Hematopoietic multipotent progenitor cell treated with erythropoietin and hydrocortisone succinate and interleukin-3 and kit ligand, for 4 days (in vitro differentiated cells): ENCODE measurements around the gene AQP5.
"Not testable (repeated sequence)": the region's sequence is repeated elsewhere in the genome, so short reads cannot be mapped to it uniquely, and the experiment has no call there.

ENCODE experiments used
- DNase-seq: peaks from one replicate; pipeline ENCODE4 v3.0.0-alpha.2; 2015

AQP5 gene

DNA sequence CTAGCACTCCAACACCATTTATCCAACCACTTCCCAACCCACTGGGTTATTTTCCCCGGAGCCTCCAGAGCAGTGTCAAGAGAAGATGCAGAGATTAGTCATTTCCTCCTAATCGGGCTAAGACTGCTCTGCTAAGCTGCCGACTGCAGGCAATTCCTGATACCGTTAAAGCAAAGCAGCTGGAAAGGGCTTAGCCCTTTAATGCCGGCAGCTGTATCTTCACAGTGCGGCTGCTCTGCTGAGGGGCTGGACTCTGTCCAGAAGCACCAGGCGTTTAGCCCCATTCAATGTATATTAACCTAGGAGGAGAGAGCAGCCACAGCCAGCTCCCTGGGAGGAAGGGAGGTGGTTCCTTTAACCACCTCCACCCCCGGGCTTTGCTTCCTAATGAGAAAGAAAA is 22.2 kb downstream of the AQP5 start:
- peak; percentile 73 for DNase-seq

DNA sequence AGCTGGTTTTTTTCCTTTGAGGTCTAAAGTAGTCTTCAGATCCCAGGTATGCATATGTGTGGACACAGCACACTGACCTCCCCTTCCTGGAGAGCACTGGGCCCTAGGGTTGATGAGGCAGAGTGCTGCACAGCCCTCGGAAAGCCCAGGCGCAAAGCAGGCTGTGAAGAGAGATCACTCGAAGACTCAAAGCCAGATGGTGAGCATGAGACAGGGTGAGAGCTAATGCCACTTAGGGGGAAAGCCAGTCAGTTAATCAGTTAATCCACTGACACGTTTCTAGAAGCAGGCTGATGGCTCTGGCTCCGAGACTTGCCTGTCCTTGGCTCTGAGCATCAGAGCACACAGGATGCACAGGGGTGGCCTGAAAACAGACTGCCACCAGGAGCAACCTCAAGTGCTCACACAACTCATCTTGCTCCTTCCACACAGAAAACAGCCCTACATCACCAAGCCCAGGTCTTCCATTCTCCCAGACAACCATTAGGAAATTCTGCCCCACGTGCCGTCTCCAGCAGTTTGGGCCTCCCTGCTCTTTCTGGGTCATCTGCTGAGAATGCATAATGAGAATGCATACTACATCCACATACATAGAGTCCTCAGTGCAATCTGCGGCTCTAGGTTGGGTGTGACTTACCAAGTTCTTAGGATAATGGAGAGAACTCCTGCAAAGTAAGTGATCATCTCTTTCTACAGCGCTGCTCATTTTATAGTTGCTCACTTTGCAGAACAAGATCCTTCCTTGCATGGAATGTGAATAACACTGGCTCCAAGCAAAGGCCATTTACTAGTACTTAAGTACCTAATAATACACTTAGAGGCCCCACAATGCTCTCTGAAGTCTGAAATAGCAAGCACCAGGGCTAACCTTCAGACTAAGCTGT is 23.0 kb downstream of the AQP5 start:
- no peak for DNase-seq

DNA sequence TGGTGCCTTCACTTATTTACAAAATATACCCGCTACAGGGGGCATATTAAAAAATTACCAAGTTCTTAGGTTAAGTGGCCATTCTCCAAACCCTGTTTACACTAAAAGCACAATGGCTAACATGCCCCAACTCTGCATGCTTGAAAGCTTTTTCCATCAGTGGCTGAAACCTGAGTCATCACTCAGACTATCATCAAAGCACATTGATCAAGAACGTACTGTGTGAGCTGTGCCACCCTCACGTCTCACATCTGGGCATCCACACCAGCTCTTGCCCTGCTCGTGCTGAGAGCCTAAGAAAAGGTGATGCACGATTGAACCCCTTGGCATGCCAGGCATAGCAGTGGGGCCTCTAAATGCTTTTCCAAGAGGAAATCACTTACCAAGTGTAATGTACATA is 24.3 kb downstream of the AQP5 start:
- no peak for DNase-seq

DNA sequence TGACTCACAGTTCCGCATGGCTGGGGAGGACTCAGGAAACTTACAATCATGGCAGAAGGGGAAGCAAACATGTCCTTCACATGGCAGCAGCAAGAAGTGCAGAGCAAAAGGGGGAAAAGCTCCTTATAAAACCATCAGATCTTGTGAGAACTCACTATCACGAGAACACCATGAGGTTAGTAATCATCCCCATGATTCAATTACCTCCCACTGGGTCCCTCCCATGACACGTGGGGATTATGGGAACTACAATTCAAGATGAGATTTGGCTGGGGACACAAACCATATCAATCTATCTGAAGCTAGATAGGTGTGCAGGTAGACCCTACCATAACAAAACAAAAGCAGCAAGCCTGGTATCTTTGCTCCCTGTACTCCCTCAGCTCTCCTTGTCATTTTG is 24.8 kb downstream of the AQP5 start:
- DNase-seq = not testable (repeated sequence)

DNA sequence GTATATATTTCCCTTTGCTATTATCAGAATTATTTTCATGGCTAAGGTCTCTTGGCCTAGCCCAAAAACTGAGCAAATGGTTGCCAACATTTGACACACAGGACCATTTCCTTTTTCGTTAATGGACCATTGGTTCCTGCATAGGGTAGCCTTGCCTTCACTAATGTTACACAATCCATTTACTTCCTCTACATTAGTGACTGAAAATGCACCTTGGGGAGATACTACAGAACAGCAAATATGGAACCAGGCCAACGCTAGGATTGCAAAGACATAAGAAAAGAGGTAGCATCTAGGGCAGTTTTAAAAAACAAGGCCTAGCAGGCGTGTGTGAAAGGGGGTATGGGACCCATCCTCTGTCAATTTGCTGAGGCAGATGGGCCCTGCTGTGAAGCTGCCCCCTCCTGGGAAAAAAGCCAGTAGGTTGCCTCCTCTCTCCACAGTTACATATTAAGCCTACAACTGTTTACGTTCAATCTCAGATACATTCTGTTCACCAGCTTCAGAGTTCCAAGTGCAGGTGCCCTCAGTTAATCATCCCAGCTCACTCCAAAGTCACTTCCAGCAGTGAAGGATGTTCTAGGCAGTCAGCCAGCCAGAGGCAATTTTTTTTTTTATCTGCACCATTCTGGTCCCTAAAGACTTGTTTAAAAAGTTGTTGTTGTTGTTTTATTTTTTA is 26.1 kb downstream of the AQP5 start:
- DNase-seq = peak; percentile 53

DNA sequence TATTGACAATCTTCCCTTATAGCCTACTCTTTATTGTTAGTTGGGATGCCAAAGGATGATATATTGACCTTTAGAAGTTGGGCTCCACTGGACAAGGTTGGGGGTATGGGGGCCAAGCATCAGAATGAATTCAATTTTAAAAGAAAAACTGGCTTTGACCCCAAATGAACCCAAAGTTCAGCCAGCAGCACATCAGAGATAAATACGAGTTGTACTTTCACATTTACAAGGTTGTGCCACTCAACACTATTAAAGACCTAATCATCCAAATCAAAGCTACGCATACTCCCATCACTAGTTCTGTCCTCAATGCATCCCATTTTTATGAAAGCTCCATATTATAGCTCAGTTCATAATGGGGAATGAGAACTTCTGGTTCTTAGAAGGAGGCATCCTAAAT is 27.7 kb downstream of the AQP5 start:
- not testable (repeated sequence) for DNase-seq

DNA sequence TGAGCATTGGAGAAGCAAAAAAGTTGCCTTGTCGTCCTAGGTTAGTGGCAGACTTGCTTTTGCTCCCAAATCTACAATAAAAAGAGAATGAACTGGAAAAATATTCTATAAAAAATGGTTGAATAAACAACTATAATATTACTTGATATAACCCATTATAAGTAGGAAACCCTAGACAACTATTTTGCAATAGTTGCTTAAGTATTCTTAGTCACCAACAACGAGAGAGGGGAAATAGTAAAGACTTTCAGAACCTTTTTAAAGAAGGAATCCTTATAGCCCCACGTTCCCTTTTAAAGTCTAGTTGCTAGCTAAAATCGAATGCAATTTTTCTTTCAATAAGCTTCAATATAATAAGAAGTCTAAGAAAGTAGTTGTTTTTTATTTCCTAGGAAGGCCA is 28.6 kb downstream of the AQP5 start:
- no peak for DNase-seq

DNA sequence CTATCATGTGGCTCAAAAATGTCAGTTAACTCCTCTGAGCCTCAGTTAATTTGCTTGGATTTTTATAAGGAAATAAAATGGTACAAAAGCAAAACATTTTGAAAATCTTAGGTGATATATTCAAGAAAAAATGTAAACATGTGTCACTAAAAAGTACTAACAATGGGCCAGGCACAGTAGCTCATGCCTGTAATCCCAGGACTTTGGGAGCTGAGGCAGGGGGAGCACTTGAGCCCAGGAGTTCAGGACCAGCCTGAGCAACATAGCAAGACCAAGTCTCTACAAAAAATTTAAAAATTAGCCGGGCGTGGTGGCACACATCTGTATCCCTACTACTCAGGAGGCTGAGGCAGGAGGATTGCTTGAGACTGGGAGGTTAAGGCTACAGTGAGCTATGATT is 36.8 kb downstream of the AQP5 start:
- no peak for DNase-seq

DNA sequence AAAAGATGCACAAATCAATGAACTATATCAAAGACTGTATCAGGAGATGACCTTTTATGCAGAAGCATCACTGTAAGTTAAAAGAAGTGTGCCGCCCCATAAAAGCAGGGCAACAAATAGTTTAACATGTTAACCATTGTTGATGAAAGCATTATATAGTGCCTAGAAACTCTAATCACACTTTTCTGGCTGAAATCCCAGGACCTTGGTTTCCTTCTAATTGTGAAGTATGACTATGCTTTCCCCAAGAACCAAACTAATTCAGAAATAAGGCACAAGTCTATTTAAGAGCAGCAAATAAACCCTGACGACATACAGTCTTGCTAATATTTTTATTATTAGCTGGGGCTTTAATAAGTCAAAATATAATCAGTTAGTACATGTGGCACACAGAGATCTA is 41.9 kb downstream of the AQP5 start:
- DNase-seq = no peak

DNA sequence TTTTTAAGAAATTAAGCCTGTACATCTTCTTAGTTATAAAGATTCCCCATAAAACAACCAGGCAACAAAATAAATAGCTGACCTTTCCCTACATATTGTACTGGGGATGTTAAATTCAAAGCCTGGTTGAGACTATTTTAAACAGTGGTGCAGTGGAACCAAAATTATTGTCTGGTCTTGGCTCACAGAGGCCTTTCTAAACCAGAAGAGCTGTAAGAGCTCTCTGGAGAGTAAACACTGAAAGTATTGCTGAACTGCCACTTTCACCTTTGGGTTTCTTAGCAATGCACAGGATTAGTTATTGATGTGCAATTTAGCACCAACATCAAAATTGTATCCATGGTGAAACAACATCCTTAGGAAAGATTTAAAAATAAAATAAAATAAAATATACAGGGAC is 43.0 kb downstream of the AQP5 start:
- DNase-seq = no peak

DNA sequence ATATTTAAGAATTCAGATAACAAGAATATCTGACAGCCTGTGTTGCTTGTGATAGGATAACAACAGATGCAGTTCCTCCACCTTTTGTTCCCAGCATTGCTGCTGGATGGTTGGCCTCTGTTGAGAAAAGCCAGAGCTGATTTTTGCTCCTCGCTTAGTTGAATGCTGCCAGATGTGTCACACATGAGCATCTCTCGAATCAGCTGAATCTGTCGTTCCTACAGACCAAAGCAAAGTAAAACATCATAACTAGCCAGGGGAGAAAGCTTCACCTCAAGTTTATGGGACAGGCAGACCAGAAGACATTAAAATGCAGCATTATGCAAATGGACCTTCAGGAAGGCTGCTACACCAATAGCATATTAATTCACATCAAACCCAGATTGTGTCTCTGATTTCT is 43.5 kb downstream of the AQP5 start:
- no peak for DNase-seq

DNA sequence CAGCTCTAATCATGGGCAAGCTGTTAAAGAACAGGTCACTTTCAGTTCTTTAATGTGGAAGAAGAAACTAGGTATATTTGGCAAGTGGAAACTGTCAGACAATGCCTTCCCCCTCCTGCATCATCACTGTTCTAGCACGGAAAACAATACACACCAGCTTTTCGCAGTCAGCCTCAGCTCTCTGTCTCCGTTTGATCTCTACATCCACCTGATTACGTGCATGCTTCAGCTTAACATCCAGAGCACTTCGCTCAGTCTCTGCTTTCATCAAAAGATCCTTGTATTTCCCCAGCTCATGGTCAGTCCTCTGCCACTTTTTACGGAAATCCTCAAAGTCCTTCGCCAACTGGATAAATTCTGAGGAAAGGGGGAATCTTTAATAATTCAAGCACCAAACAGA is 44.6 kb downstream of the AQP5 start:
- DNase-seq = no peak

DNA sequence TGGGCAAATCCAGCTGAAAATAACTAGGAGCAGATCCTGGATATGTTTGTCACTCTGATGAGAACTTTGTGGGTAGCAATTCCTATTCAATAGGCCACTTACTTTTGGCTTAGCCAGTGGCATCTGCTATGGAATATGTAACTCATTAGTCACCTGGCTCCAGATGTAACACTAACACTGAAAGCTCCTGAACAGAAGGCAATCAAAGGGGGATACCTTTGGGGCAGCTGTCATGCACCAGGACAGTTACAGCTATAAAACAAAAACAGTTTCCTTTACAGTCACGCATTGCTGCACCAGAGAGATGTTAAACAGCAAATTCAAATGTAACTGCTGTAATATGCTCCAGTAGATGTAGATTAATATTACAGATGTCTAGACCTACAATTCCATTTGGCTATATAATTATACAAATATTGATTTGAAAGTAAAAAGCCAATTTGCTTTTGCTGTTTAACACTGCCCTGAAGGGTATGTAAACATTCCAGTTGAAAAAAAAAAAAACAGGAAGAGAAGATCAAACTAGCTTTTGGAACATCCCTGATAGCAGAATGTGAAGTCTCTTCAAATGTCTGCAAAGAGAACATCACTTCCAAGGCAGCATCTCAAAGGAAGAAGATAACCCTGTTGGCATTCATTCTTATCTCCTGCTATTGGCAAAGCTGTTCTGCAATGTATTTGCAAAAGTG is 45.2 kb downstream of the AQP5 start:
- DNase-seq = no peak

DNA sequence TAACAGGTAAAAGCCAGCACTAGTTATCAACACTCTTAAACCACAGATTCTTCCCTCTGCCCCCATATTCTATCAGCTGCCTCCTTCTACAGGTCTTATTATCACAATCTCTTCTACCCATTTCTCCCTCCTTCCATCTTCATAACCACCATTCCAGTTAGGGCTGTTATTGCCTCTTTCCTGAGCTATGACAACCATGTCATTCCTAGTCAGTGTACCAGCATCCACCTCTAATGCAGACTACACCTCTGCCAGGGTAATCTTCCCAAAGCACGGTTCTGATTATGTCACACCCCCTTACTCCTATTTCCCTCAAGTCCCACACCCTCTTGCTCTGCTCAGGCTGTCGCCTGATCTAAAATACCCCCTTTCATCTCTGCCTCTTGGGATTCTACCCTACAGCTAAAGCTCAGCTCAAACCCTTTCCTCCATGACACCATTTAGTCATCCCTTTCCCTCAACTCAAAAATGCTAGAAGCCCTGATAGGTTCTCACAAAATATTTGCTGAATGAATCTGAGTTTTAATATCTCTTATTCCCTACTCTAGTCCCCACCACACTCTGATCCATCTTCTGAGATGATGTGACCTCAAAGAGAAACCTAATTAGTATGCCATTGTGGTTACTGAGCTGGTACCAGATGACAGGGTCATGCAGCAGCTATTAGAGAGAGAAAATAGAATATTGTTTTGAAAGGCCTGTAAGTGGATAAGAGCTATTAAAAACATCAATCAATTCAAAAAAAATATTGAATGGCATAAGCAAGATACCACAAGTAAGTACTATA is 51.9 kb downstream of the AQP5 start:
- DNase-seq = no peak

DNA sequence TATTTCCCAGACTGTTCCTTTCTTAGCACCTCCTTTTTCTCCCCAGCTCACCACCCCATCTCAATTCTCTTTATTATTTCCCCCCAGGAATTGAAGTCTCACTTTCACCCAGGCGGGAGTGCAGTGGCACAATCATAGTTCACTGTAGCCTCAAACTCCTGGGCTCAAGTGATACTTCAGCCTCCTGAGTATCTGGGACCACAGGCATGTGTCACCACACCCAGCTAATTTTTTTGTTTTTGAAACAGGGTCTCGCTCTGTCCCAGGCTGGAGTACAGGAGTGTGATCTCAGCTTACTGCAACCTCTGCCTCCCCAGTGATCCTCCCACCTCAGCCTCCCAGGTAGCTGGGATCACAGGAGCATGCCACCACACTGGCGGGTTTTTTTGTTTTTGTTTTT is 52.7 kb downstream of the AQP5 start:
- DNase-seq = no peak
